GM23338 (cell line): ENCODE measurements around the gene RAB1B.

Experiments
- CREB1 ChIP-seq: fragments of 250-450 bp; sonication (Bioruptor Pico); IDR thresholded peaks from 2 replicates; pipeline ENCODE4 v1.5.0; 2020; ENCODE audit warnings: low read depth, mild to moderate bottlenecking, moderate library complexity
- CTCF ChIP-seq, 2 experiments: fragments of 200-600 bp in 1 of 2; sonication (generic) in 1 of 2; conservative IDR thresholded peaks; 2 replicates each; pipeline versions ENCODE4 v1.5.1 to v1.6.1; 2016 to 2017; ENCODE audit warnings: antibody characterized with exemption in 2 of 2, low read depth in 2 of 2, mild to moderate bottlenecking in 2 of 2, moderate library complexity in 1 of 2
- ETS1 ChIP-seq: IDR thresholded peaks from 2 replicates; pipeline ENCODE4 v1.6.1; 2016; ENCODE audit warnings: antibody characterized with exemption
- EZH2 ChIP-seq: fragments of 200-600 bp; sonication (generic); IDR thresholded peaks from one replicate; pipeline ENCODE4 v1.8.0; 2017; ENCODE audit warnings: antibody characterized with exemption, mild to moderate bottlenecking, low read depth; ENCODE audit not compliant: unreplicated experiment
- EZH2phosphoT487 ChIP-seq: fragments of 200-600 bp; sonication (generic); IDR thresholded peaks from one replicate; pipeline ENCODE4 v1.8.1; 2018; ENCODE audit warnings: antibody characterized with exemption; ENCODE audit not compliant: unreplicated experiment
- JUNB ChIP-seq: IDR thresholded peaks from one replicate; pipeline ENCODE4 v1.6.1; 2016; ENCODE audit warnings: antibody characterized with exemption; ENCODE audit not compliant: unreplicated experiment
- POLR2AphosphoS5 ChIP-seq: IDR thresholded peaks from 2 replicates; pipeline ENCODE4 v1.6.1; 2016; ENCODE audit warnings: antibody characterized with exemption, low read depth
- REST ChIP-seq: IDR thresholded peaks from one replicate; pipeline ENCODE4 v1.6.1; 2018; ENCODE audit warnings: antibody characterized with exemption; ENCODE audit not compliant: unreplicated experiment

GRCh38 chr11:66287211-66287888 is 18.9 kb downstream of the RAB1B start:
- TF ChIP-seq CTCF (conservative IDR thresholded peaks at IDR 0.05; ENCODE audit: low read depth in 2 of 2) (no peak), EZH2phosphoT487 (no peak), EZH2 (no peak), POLR2AphosphoS5 (no peak), REST (no peak), CREB1 (CRISPR knock-in tag) (no peak), ETS1 (no peak), JUNB (no peak)
